ENCODE measurements around the gene AADACL4. TPM values are rescaled to one million over a fixed set of nuclear protein-coding genes. Genes with fewer than 3 reads are reported as not detected.

Gene AADACL4
- total and polyA plus RNA-seq, 9 of the 15 experiments (the other 6 are each of a cell fraction or from before 2014, with no cell fraction given), result not detected

DNA sequence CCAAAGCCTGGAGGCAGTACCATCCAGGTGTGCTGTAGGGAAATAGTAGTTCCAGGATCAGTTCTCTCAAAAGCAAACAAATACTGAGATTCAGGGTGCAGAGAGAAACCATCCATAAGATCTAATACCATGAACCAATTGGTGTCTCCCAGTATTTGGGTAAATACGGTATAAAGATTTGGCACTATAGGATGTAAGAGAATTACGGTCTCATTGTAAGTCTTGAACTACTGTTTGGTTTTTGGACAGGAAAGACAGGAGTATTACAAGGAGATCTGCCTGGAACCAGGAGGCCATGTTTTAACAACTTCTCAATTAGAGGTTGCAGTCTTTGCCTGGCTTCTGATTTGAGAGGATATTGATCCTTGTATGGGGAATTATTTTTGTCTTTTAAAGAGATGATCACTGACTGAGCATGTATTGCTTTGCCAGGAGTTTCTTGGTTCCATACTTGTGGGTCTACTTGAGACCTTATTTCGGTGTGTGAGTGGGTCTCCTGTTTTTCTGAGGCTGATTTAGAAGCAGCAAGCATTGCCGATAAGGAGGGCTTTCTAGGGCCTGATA lies 10.2 kb downstream of the AADACL4 start (continued):
- TF ChIP-seq, protein P1, sequence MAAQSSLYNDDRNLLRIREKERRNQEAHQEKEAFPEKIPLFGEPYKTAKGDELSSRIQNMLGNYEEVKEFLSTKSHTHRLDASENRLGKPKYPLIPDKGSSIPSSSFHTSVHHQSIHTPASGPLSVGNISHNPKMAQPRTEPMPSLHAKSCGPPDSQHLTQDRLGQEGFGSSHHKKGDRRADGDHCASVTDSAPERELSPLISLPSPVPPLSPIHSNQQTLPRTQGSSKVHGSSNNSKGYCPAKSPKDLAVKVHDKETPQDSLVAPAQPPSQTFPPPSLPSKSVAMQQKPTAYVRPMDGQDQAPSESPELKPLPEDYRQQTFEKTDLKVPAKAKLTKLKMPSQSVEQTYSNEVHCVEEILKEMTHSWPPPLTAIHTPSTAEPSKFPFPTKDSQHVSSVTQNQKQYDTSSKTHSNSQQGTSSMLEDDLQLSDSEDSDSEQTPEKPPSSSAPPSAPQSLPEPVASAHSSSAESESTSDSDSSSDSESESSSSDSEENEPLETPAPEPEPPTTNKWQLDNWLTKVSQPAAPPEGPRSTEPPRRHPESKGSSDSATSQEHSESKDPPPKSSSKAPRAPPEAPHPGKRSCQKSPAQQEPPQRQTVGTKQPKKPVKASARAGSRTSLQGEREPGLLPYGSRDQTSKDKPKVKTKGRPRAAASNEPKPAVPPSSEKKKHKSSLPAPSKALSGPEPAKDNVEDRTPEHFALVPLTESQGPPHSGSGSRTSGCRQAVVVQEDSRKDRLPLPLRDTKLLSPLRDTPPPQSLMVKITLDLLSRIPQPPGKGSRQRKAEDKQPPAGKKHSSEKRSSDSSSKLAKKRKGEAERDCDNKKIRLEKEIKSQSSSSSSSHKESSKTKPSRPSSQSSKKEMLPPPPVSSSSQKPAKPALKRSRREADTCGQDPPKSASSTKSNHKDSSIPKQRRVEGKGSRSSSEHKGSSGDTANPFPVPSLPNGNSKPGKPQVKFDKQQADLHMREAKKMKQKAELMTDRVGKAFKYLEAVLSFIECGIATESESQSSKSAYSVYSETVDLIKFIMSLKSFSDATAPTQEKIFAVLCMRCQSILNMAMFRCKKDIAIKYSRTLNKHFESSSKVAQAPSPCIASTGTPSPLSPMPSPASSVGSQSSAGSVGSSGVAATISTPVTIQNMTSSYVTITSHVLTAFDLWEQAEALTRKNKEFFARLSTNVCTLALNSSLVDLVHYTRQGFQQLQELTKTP (IDR thresholded peaks at IDR 0.05; ENCODE audit: low read depth in 1 of 2, partially characterized antibody in 2 of 2), result peak in 1 of 2 experiments; percentile 20
- peak; percentile 83 for TF ChIP-seq ZNF431 (CRISPR knock-in tag; IDR thresholded peaks at IDR 0.05)
- TF ChIP-seq, protein P2, sequence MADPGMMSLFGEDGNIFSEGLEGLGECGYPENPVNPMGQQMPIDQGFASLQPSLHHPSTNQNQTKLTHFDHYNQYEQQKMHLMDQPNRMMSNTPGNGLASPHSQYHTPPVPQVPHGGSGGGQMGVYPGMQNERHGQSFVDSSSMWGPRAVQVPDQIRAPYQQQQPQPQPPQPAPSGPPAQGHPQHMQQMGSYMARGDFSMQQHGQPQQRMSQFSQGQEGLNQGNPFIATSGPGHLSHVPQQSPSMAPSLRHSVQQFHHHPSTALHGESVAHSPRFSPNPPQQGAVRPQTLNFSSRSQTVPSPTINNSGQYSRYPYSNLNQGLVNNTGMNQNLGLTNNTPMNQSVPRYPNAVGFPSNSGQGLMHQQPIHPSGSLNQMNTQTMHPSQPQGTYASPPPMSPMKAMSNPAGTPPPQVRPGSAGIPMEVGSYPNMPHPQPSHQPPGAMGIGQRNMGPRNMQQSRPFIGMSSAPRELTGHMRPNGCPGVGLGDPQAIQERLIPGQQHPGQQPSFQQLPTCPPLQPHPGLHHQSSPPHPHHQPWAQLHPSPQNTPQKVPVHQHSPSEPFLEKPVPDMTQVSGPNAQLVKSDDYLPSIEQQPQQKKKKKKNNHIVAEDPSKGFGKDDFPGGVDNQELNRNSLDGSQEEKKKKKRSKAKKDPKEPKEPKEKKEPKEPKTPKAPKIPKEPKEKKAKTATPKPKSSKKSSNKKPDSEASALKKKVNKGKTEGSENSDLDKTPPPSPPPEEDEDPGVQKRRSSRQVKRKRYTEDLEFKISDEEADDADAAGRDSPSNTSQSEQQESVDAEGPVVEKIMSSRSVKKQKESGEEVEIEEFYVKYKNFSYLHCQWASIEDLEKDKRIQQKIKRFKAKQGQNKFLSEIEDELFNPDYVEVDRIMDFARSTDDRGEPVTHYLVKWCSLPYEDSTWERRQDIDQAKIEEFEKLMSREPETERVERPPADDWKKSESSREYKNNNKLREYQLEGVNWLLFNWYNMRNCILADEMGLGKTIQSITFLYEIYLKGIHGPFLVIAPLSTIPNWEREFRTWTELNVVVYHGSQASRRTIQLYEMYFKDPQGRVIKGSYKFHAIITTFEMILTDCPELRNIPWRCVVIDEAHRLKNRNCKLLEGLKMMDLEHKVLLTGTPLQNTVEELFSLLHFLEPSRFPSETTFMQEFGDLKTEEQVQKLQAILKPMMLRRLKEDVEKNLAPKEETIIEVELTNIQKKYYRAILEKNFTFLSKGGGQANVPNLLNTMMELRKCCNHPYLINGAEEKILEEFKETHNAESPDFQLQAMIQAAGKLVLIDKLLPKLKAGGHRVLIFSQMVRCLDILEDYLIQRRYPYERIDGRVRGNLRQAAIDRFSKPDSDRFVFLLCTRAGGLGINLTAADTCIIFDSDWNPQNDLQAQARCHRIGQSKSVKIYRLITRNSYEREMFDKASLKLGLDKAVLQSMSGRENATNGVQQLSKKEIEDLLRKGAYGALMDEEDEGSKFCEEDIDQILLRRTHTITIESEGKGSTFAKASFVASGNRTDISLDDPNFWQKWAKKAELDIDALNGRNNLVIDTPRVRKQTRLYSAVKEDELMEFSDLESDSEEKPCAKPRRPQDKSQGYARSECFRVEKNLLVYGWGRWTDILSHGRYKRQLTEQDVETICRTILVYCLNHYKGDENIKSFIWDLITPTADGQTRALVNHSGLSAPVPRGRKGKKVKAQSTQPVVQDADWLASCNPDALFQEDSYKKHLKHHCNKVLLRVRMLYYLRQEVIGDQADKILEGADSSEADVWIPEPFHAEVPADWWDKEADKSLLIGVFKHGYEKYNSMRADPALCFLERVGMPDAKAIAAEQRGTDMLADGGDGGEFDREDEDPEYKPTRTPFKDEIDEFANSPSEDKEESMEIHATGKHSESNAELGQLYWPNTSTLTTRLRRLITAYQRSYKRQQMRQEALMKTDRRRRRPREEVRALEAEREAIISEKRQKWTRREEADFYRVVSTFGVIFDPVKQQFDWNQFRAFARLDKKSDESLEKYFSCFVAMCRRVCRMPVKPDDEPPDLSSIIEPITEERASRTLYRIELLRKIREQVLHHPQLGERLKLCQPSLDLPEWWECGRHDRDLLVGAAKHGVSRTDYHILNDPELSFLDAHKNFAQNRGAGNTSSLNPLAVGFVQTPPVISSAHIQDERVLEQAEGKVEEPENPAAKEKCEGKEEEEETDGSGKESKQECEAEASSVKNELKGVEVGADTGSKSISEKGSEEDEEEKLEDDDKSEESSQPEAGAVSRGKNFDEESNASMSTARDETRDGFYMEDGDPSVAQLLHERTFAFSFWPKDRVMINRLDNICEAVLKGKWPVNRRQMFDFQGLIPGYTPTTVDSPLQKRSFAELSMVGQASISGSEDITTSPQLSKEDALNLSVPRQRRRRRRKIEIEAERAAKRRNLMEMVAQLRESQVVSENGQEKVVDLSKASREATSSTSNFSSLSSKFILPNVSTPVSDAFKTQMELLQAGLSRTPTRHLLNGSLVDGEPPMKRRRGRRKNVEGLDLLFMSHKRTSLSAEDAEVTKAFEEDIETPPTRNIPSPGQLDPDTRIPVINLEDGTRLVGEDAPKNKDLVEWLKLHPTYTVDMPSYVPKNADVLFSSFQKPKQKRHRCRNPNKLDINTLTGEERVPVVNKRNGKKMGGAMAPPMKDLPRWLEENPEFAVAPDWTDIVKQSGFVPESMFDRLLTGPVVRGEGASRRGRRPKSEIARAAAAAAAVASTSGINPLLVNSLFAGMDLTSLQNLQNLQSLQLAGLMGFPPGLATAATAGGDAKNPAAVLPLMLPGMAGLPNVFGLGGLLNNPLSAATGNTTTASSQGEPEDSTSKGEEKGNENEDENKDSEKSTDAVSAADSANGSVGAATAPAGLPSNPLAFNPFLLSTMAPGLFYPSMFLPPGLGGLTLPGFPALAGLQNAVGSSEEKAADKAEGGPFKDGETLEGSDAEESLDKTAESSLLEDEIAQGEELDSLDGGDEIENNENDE (IDR thresholded peaks at IDR 0.05; ENCODE audit: low read depth, low read length), result peak; percentile 98
- TF ChIP-seq CREM (IDR thresholded peaks at IDR 0.05; ENCODE audit: low read depth), result no peak
- TF ChIP-seq CHD2 (IDR thresholded peaks at IDR 0.05; ENCODE audit: low read depth, low read length), result no peak
- peak; percentile 54; the same call in 1 of the 2 replicates for TF ChIP-seq NFIC (IDR thresholded peaks at IDR 0.05)
- no peak for TF ChIP-seq ZBTB1 (CRISPR knock-in tag; IDR thresholded peaks at IDR 0.05; ENCODE audit: borderline replicate concordance, low read depth)

All from K562 (cell line).